ENCODE data around the gene DNMBP. TPM values are rescaled to one million over a fixed set of nuclear protein-coding genes. Genes with fewer than 3 reads are reported as not detected.
A peak's percentile ranks its signal among the peaks of the same experiment; 100 is the strongest.

Gene DNMBP
- total RNA-seq, 1 experiment from 2014 or later: 60.3 TPM

GRCh38 chr10:99966306-99966705 lies 43.4 kb downstream of the DNMBP start (continued):
- peak; percentile 16 for TF ChIP-seq ZBTB33 (IDR thresholded peaks at IDR 0.05; ENCODE audit: extremely low read depth, insufficient replicate concordance, low read length)
- peak; percentile 65; the same call in 1 of the 2 replicates for TF ChIP-seq SRF (IDR thresholded peaks at IDR 0.05; ENCODE audit: low read depth)

GRCh38 chr10:99965700-99966099 lies 44.0 kb downstream of the DNMBP start:
- H3K36me3 ChIP-seq (ENCODE audit: control insufficient read depth in 1 of 2, insufficient read depth in 2 of 2, low read length in 2 of 2): peaks cover 20 to 22% of the 10 kb centered on the region in 2 experiments
- no peaks in the 10 kb centered on the region for H4K20me1 ChIP-seq (ENCODE audit: insufficient read depth)
- no peaks in the 10 kb centered on the region for H3K27me3 ChIP-seq (ENCODE audit: insufficient read depth, low read length)
- ChIA-PET CTCF (interaction anchor here (0.7 to 2.6 kb wide), 8 partner anchors 9 to 405 kb away, joined by 3 to 14 read pairs (median 3); no protein-coding TSS in a partner anchor), RAD21 (ENCODE audit: low non-redundant PET in 1 of 2, low total read pairs in 2 of 2, uncharacterized antibody in 2 of 2, unreplicated experiment in 2 of 2) (interaction anchor here (0.7 to 1.5 kb wide), 4 partner anchors 11 to 80 kb away, joined by 3 to 6 read pairs (median 4); no protein-coding TSS in a partner anchor), POLR2A (interaction anchor here (0.8 to 2.8 kb wide), 7 partner anchors 9 to 570 kb away, joined by 3 to 13 read pairs (median 4); partner anchors contain the start of gene HIF1AN)
- intact Hi-C loops (cut with micrococcal nuclease): loop anchor here (5.0 kb wide), 2 partner anchors 82 to 108 kb away; no protein-coding TSS in a partner anchor
- no peaks in the 10 kb centered on the region for H3K9me3 ChIP-seq (ENCODE audit: control insufficient read depth in 1 of 2, insufficient read depth in 1 of 2, low read depth in 1 of 2, low read length in 2 of 2)
- H3K4me3 ChIP-seq (replicated peaks in 1 of 2; ENCODE audit: low read depth in 1 of 2, low read length in 2 of 2): no peak overlapping the region
- peaks cover 67 to 75% of the 10 kb centered on the region in 2 experiments for H3K4me1 ChIP-seq (ENCODE audit: control insufficient read depth in 1 of 2, insufficient read depth in 2 of 2, low read length in 2 of 2)
- peak overlapping the region; percentile 59 for H3K4me2 ChIP-seq (ENCODE audit: low read length)
- no peaks in the 10 kb centered on the region for H3K9me2 ChIP-seq (ENCODE audit: insufficient read depth)
- H2AFZ ChIP-seq (ENCODE audit: low read depth, low read length, poor library complexity, severe bottlenecking): no peak overlapping the region
- TF ChIP-seq SIN3A (IDR thresholded peaks at IDR 0.05; ENCODE audit: low read depth) (no peak), EZH2 (IDR thresholded peaks at IDR 0.05) (no peak), TCF7L2 (IDR thresholded peaks at IDR 0.05; ENCODE audit: borderline replicate concordance, extremely low read depth, insufficient read depth, insufficient read length) (no peak), SP1 (IDR thresholded peaks at IDR 0.05; ENCODE audit: low read depth) (no peak), ZBTB33 (IDR thresholded peaks at IDR 0.05; ENCODE audit: extremely low read depth, insufficient replicate concordance, low read length) (no peak), ELF1 (IDR thresholded peaks at IDR 0.05; ENCODE audit: borderline replicate concordance, low read depth) (no peak), EGR1 (IDR thresholded peaks at IDR 0.05; ENCODE audit: low read depth) (no peak), JUND (IDR thresholded peaks at IDR 0.05) (no peak), ZNF274 (IDR thresholded peaks at IDR 0.05; ENCODE audit: low read depth, low read length) (no peak), ZFX (IDR thresholded peaks at IDR 0.05) (no peak), EZH2phosphoT487 (IDR thresholded peaks at IDR 0.05; ENCODE audit: borderline replicate concordance) (no peak), POLR2A (IDR thresholded peaks at IDR 0.05; ENCODE audit: borderline replicate concordance, extremely low read depth, insufficient read depth, insufficient read length) (no peak), SRF (IDR thresholded peaks at IDR 0.05; ENCODE audit: low read depth) (no peak), CEBPB (IDR thresholded peaks at IDR 0.05; ENCODE audit: low read depth) (no peak), CTCF (IDR thresholded peaks at IDR 0.05 in 2 of 3, conservative IDR thresholded peaks at IDR 0.05 in 1 of 3; ENCODE audit: borderline replicate concordance in 1 of 3, insufficient read depth in 1 of 3, low read depth in 2 of 3, low read length in 2 of 3) (no peak)
- H3K27ac ChIP-seq (ENCODE audit: low read depth, low read length): peak overlapping the region; percentile 98
- H3K79me2 ChIP-seq (ENCODE audit: insufficient read depth, low read length): peaks cover 72% of the 10 kb centered on the region
- DNase-seq (ENCODE audit: low read depth, low spot score): no peak
- ATAC-seq: no peak
- BruUV-seq (replicated peaks): no TSS peak
- H3K9ac ChIP-seq (ENCODE audit: low read length): peak overlapping the region; percentile 33
